GM19351 (cell line): ENCODE data around the gene DIP2B.

Experiments
- ATAC-seq: cut with Tn5 transposase; IDR thresholded peaks from one replicate; pipeline ENCODE4 v1.9.1; 2021; ENCODE audit warnings: mild to moderate bottlenecking, moderate library complexity; ENCODE audit not compliant: unreplicated experiment

Gene DIP2B

GRCh38 chr12:50725011-50725942 is 220.5 kb downstream of the DIP2B start:
- no peak for ATAC-seq

GRCh38 chr12:50727466-50727865 is 222.7 kb downstream of the DIP2B start:
- no peak for ATAC-seq

GRCh38 chr12:50728417-50728816 is 223.6 kb downstream of the DIP2B start:
- ATAC-seq = no peak

GRCh38 chr12:50728841-50729240 is 224.1 kb downstream of the DIP2B start:
- ATAC-seq = no peak

- no peak for ATAC-seq
Measured at GRCh38 chr12:50732591-50732990, 227.8 kb downstream of the DIP2B start.

GRCh38 chr12:50733706-50734105 is 228.9 kb downstream of the DIP2B start:
- no peak for ATAC-seq

- ATAC-seq = no peak
Measured at GRCh38 chr12:50734409-50735263, 229.9 kb downstream of the DIP2B start.

GRCh38 chr12:50739611-50740010 is 234.8 kb downstream of the DIP2B start:
- ATAC-seq = no peak

GRCh38 chr12:50740307-50740706 is 235.5 kb downstream of the DIP2B start:
- no peak for ATAC-seq

GRCh38 chr12:50742776-50743175 is 238.0 kb downstream of the DIP2B start:
- ATAC-seq = no peak

- no peak for ATAC-seq
Measured at GRCh38 chr12:50745861-50746260, 241.1 kb downstream of the DIP2B start.

GRCh38 chr12:50746431-50746830 is 241.6 kb downstream of the DIP2B start:
- ATAC-seq = no peak

- no peak for ATAC-seq
Measured at GRCh38 chr12:50747817-50748216, 243.0 kb downstream of the DIP2B start.

GRCh38 chr12:50749459-50749882 is 244.7 kb downstream of the DIP2B start:
- ATAC-seq = no peak

- ATAC-seq = no peak
Measured at GRCh38 chr12:50750366-50750765, 245.6 kb downstream of the DIP2B start.

GRCh38 chr12:50751948-50752721 is 247.3 kb downstream of the DIP2B start:
- no peak for ATAC-seq

- no peak for ATAC-seq
Measured at GRCh38 chr12:50753232-50753769, 248.5 kb downstream of the DIP2B start.

- ATAC-seq = peak; percentile 70
Measured at GRCh38 chr12:50763639-50764285, 259.0 kb downstream of the DIP2B start, which contains the start of gene ATF1. TSS of gene ATF1 (plus strand) at chr12:50764101. CDS start at chr12:50780146, 16,045 bp downstream.

- ATAC-seq = peak; percentile 32
Measured at GRCh38 chr12:50764286-50765094, 259.7 kb downstream of the DIP2B start.
